CD4-positive, alpha-beta memory T cell (primary cell): Measurements from ENCODE around the gene NAA60. TPM values are rescaled to one million over a fixed set of nuclear protein-coding genes. Genes with fewer than 3 reads are reported as not detected.
A peak's percentile ranks its signal among the peaks of the same experiment; 100 is the strongest.

Source experiments
- CTCF ChIA-PET: fragments of 350-600 bp; sonication (Branson Sonifier 250); formaldehyde crosslinking; loops from one replicate; lab custom pipeline; 2021; ENCODE audit warnings: inconsistent platforms; ENCODE audit not compliant: partially characterized antibody; lab: Charles Lee
- POLR2A ChIA-PET: fragments of 350-600 bp; sonication (Branson Sonifier 250); formaldehyde crosslinking; loops from one replicate; lab custom pipeline; 2021; ENCODE audit not compliant: partially characterized antibody; lab: Charles Lee
- DNase-seq, 5 donors: peaks; one replicate each; pipeline versions ENCODE4 v3.0.0 to v3.0.0-alpha.2; 2020 to 2022; ENCODE audit warnings: mixed read lengths in 1 of 5
- H3K27ac ChIP-seq: one replicate; pipeline ENCODE4 v1.7.0; 2013; ENCODE audit warnings: low read depth, low read length
- H3K27me3 ChIP-seq: 2 replicates; pipeline ENCODE4 v1.7.0; 2013; ENCODE audit warnings: mild to moderate bottlenecking, low read length, moderate library complexity; ENCODE audit not compliant: insufficient read depth
- H3K36me3 ChIP-seq: 2 replicates; pipeline ENCODE4 v1.7.0; 2013; ENCODE audit warnings: mild to moderate bottlenecking, low read length, moderate library complexity; ENCODE audit not compliant: insufficient read depth
- H3K4me1 ChIP-seq: 2 replicates; pipeline ENCODE4 v1.7.0; 2013; ENCODE audit warnings: mild to moderate bottlenecking, low read length, moderate library complexity; ENCODE audit not compliant: insufficient read depth
- H3K4me3 ChIP-seq, 2 donors: one replicate each; pipeline ENCODE4 v1.7.0; 2013; ENCODE audit warnings: low read length in 2 of 2, mild to moderate bottlenecking in 1 of 2
- H3K9me3 ChIP-seq, 2 donors: one replicate each; pipeline ENCODE4 v1.7.0; 2013; ENCODE audit warnings: low read length in 2 of 2, control low read depth in 1 of 2; ENCODE audit not compliant: control insufficient read depth in 1 of 2
- H3K27ac Mint-ChIP-seq, 7 donors: one replicate each; pipeline ENCODE4 v1.8.0; 2020 to 2021; ENCODE audit warnings: mixed read lengths in 7 of 7, mild to moderate bottlenecking in 6 of 7, inconsistent platforms in 3 of 7, moderate library complexity in 3 of 7
- H3K27me3 Mint-ChIP-seq, 2 donors: one replicate each; pipeline ENCODE4 v1.8.0; 2020 to 2021; ENCODE audit warnings: mixed read lengths in 2 of 2
- H3K36me3 Mint-ChIP-seq, 2 donors: one replicate each; pipeline ENCODE4 v1.8.0; 2020 to 2021; ENCODE audit warnings: mixed read lengths in 2 of 2, inconsistent platforms in 1 of 2, mild to moderate bottlenecking in 1 of 2
- H3K4me1 Mint-ChIP-seq, 4 donors: one replicate each; pipeline ENCODE4 v1.8.0; 2020 to 2021; ENCODE audit warnings: mixed read lengths in 4 of 4, mild to moderate bottlenecking in 1 of 4
- H3K4me3 Mint-ChIP-seq, 8 donors: one replicate each; pipeline ENCODE4 v1.8.0; 2020 to 2021; ENCODE audit warnings: mixed read lengths in 8 of 8, mild to moderate bottlenecking in 7 of 8, moderate library complexity in 6 of 8, inconsistent platforms in 3 of 8
- H3K9me3 Mint-ChIP-seq, 8 donors: one replicate each; pipeline ENCODE4 v1.8.0; 2020 to 2021; ENCODE audit warnings: mixed read lengths in 8 of 8, mild to moderate bottlenecking in 5 of 8, inconsistent platforms in 3 of 8, moderate library complexity in 1 of 8
- intact Hi-C: fragments of 100-400 bp; cut with micrococcal nuclease; formaldehyde crosslinking; loops from one replicate; pipeline ENCODE4 v1.15.1; 2023
- polyA plus RNA-seq, 2 donors: library from polyadenylated mRNA; unstranded; fragments of 300-500 nt; fragmentation: Illumina TruSeq; gene quantifications; one replicate each; pipeline ENCODE4 v1.2.3, GENCODE V29; 2021
- total RNA-seq, 2 experiments: library from RNA; stranded (reverse); gene quantifications; one replicate each; pipeline ENCODE4 v1.2.3, GENCODE V29; 2021

The NAA60 gene
- total and polyA plus RNA-seq, 4 experiments from 2014 or later: 28.2 to 62.9 (median 58.8) TPM

GRCh38 chr16:3454631-3455147 lies 11.2 kb downstream of the NAA60 start:
- Histone ChIP-seq H3K27ac (no peak overlapping the region), H3K4me1 (peaks cover 21% of the 10 kb centered on the region), H3K4me3 (no peak overlapping the region), H3K36me3 (no peaks in the 10 kb centered on the region), H3K27me3 (no peaks in the 10 kb centered on the region), H3K9me3 (no peaks in the 10 kb centered on the region)
- intact Hi-C loops: loop anchor here (10.0 kb wide), 1 partner anchor 300 kb away; no protein-coding TSS in a partner anchor
- Mint-ChIP-seq H3K27me3 (no peaks in the 10 kb centered on the region), H3K9me3 (no peaks in the 10 kb centered on the region), H3K36me3 (peaks cover 0 to 11% of the 10 kb centered on the region in 2 donors), H3K4me3 (peak overlapping the region in 5 of 8 donors; percentile 4 to 59 (median 51)), H3K27ac (peak overlapping the region in 3 of 7 donors; percentile 17 to 74 (median 69)), H3K4me1 (peaks cover 16 to 37% (median 28%) of the 10 kb centered on the region in 4 donors)
- ChIA-PET POLR2A (interaction anchor here (0.8 kb wide), 1 partner anchor 11 kb away, joined by 3 read pairs; the partner anchor contains the start of genes NAA60 and ZNF597), CTCF (no interaction called here)
- no peak for DNase-seq

GRCh38 chr16:3457434-3458252 lies 14.2 kb downstream of the NAA60 start:
- Mint-ChIP-seq H3K4me3 (peak overlapping the region; percentile 79 to 89 (median 84)), H3K4me1 (peaks cover 29 to 57% (median 46%) of the 10 kb centered on the region in 4 donors), H3K27ac (peak overlapping the region; percentile 83 to 93 (median 92)), H3K9me3 (no peaks in the 10 kb centered on the region), H3K27me3 (no peaks in the 10 kb centered on the region), H3K36me3 (peaks cover 0 to 6% of the 10 kb centered on the region in 2 donors)
- Histone ChIP-seq H3K27me3 (no peaks in the 10 kb centered on the region), H3K27ac (peak overlapping the region; percentile 88), H3K36me3 (no peaks in the 10 kb centered on the region), H3K4me1 (peaks cover 48% of the 10 kb centered on the region), H3K4me3 (peak overlapping the region; percentile 73 to 94), H3K9me3 (no peaks in the 10 kb centered on the region)
- ChIA-PET POLR2A (interaction anchor here (0.6 to 2.2 kb wide), 29 partner anchors 9 to 1158 kb away, joined by 3 to 30 read pairs (median 4); partner anchors contain the start of genes CLUAP1, NAA60, TIGD7 and ZNF174), CTCF (interaction anchor here (0.8 to 1.4 kb wide), 3 partner anchors 9 to 57 kb away, joined by 3 to 4 read pairs (median 3); partner anchors contain the start of genes NAA60, ZNF174, ZNF597 and ZSCAN32)
- intact Hi-C loops: loop anchor here (1.0 to 10.0 kb wide), 8 partner anchors 15 to 303 kb away; partner anchors contain the start of genes CLUAP1, NAA60, TIGD7 and ZNF174
- DNase-seq: peak; percentile 90 to 95 (median 92)

- POLR2A ChIA-PET: interaction anchor here (0.9 to 2.2 kb wide), 5 partner anchors 15 to 168 kb away, joined by 3 to 30 read pairs (median 6); partner anchors contain the start of genes CLUAP1, NAA60, ZNF174 and ZNF597
- intact Hi-C loops: loop anchor here (1.0 to 10.0 kb wide), 4 partner anchors 16 to 304 kb away; partner anchors contain the start of genes NAA60, TIGD7, ZNF263 and ZNF597
- H3K9me3 Mint-ChIP-seq: no peaks in the 10 kb centered on the region
- peak overlapping the region; percentile 74 to 94 (median 94) for H3K4me3 Mint-ChIP-seq
- H3K36me3 Mint-ChIP-seq: peaks cover 0 to 6% of the 10 kb centered on the region in 2 donors
- Histone ChIP-seq H3K27ac (peak overlapping the region; percentile 88), H3K9me3 (no peaks in the 10 kb centered on the region), H3K36me3 (no peaks in the 10 kb centered on the region), H3K4me1 (peaks cover 53% of the 10 kb centered on the region), H3K27me3 (no peaks in the 10 kb centered on the region), H3K4me3 (peak overlapping the region; percentile 79 to 94)
- DNase-seq: peak in 1 of 5 donors; percentile 38
- CTCF ChIA-PET: interaction anchor here (0.8 kb wide), 1 partner anchor 195 kb away, joined by 3 read pairs; no protein-coding TSS in a partner anchor
- H3K27ac Mint-ChIP-seq: peak overlapping the region; percentile 75 to 97 (median 94)
- H3K4me1 Mint-ChIP-seq: peaks cover 30 to 57% (median 46%) of the 10 kb centered on the region in 4 donors
- no peaks in the 10 kb centered on the region for H3K27me3 Mint-ChIP-seq
These were observed 14.9 kb downstream of the NAA60 start for GRCh38 chr16:3458278-3458851.

- Histone ChIP-seq H3K4me1 (peaks cover 58% of the 10 kb centered on the region), H3K9me3 (no peaks in the 10 kb centered on the region), H3K27me3 (no peaks in the 10 kb centered on the region), H3K4me3 (peak overlapping the region; percentile 79 to 94), H3K36me3 (no peaks in the 10 kb centered on the region), H3K27ac (peak overlapping the region; percentile 88)
- H3K27me3 Mint-ChIP-seq: no peaks in the 10 kb centered on the region
- peak overlapping the region; percentile 75 to 97 (median 94) for H3K27ac Mint-ChIP-seq
- ChIA-PET POLR2A (interaction anchor here (1.0 to 2.0 kb wide), 2 partner anchors 15 to 42 kb away, joined by 6 to 7 read pairs; partner anchors contain the start of genes CLUAP1, NAA60 and ZNF597), CTCF (interaction anchor here (0.8 kb wide), 1 partner anchor 196 kb away, joined by 3 read pairs; no protein-coding TSS in a partner anchor)
- H3K4me3 Mint-ChIP-seq: peak overlapping the region; percentile 74 to 94 (median 94)
- peaks cover 33 to 61% (median 49%) of the 10 kb centered on the region in 4 donors for H3K4me1 Mint-ChIP-seq
- DNase-seq: peak in 3 of 5 donors; percentile 18 to 26 (median 24)
- H3K36me3 Mint-ChIP-seq: peaks cover 0 to 6% of the 10 kb centered on the region in 2 donors
- no peaks in the 10 kb centered on the region for H3K9me3 Mint-ChIP-seq
- intact Hi-C loops: loop anchor here (1.0 to 10.0 kb wide), 4 partner anchors 16 to 304 kb away; partner anchors contain the start of genes NAA60, TIGD7, ZNF263 and ZNF597
These were observed 15.4 kb downstream of the NAA60 start for GRCh38 chr16:3458852-3459361.

GRCh38 chr16:3459401-3460090 lies 16.1 kb downstream of the NAA60 start:
- Mint-ChIP-seq H3K36me3 (peaks cover 0 to 6% of the 10 kb centered on the region in 2 donors), H3K4me3 (peak overlapping the region; percentile 74 to 94 (median 94)), H3K27me3 (no peaks in the 10 kb centered on the region), H3K4me1 (peaks cover 35 to 67% (median 53%) of the 10 kb centered on the region in 4 donors), H3K9me3 (no peaks in the 10 kb centered on the region), H3K27ac (peak overlapping the region; percentile 75 to 97 (median 94))
- peak in 1 of 5 donors; percentile 11 for DNase-seq
- H3K27ac ChIP-seq: peak overlapping the region; percentile 88
- intact Hi-C loops: loop anchor here (2.0 to 10.0 kb wide), 3 partner anchors 17 to 305 kb away; partner anchors contain the start of genes NAA60, TIGD7, ZNF597 and ZNF75A
- H3K4me1 ChIP-seq: peaks cover 64% of the 10 kb centered on the region
- peak overlapping the region in 1 of 2 donors; percentile 7 for H3K4me3 ChIP-seq
- H3K9me3 ChIP-seq: no peaks in the 10 kb centered on the region
- H3K27me3 ChIP-seq: no peaks in the 10 kb centered on the region
- ChIA-PET CTCF (no interaction called here), POLR2A (interaction anchor here (1.2 to 2.0 kb wide), 2 partner anchors 41 to 52 kb away, joined by 3 to 7 read pairs; partner anchors contain the start of gene CLUAP1)
- no peaks in the 10 kb centered on the region for H3K36me3 ChIP-seq

GRCh38 chr16:3460121-3460520 lies 16.6 kb downstream of the NAA60 start:
- ChIA-PET CTCF (no interaction called here), POLR2A (interaction anchor here (1.2 to 2.0 kb wide), 2 partner anchors 40 to 51 kb away, joined by 3 to 7 read pairs; partner anchors contain the start of gene CLUAP1)
- H3K4me3 ChIP-seq: peak overlapping the region in 1 of 2 donors; percentile 7
- H3K36me3 ChIP-seq: no peaks in the 10 kb centered on the region
- Mint-ChIP-seq H3K9me3 (no peaks in the 10 kb centered on the region), H3K27ac (peak overlapping the region; percentile 75 to 97 (median 87)), H3K36me3 (peaks cover 0 to 6% of the 10 kb centered on the region in 2 donors), H3K4me3 (peak overlapping the region in 7 of 8 donors; percentile 23 to 94 (median 93)), H3K27me3 (no peaks in the 10 kb centered on the region), H3K4me1 (peaks cover 35 to 70% (median 54%) of the 10 kb centered on the region in 4 donors)
- DNase-seq: no peak
- H3K27ac ChIP-seq: no peak overlapping the region
- intact Hi-C loops: no loop called here
- no peaks in the 10 kb centered on the region for H3K27me3 ChIP-seq
- peaks cover 66% of the 10 kb centered on the region for H3K4me1 ChIP-seq
- H3K9me3 ChIP-seq: no peaks in the 10 kb centered on the region
